ENCODE measurements around the gene GIT2. TPM values are rescaled to one million over a fixed set of nuclear protein-coding genes. Genes with fewer than 3 reads are reported as not detected.

GIT2 gene
- total RNA-seq, 4 donors from 2014 or later: 28.7 to 46.5 (median 36.2) TPM

- Histone ChIP-seq H3K4me3 (no peak overlapping the region), H3K27me3 (no peaks in the 10 kb centered on the region), H3K9me3 (no peaks in the 10 kb centered on the region), H3K36me3 (peaks cover 43 to 88% (median 78%) of the 10 kb centered on the region in 4 donors), H3K4me1 (no peaks in the 10 kb centered on the region), H3K27ac (replicated peaks in 1 of 4) (no peak overlapping the region)
- 72% methylated on average over 10 of the region's 10 CpGs for WGBS
- no peak for DNase-seq (ENCODE audit: extremely low spot score)
- intact Hi-C loops (cut with DNase I): no loop called here
- TF ChIP-seq CTCF (IDR thresholded peaks at IDR 0.05) (no peak), POLR2A (IDR thresholded peaks at IDR 0.05; ENCODE audit: low read depth) (no peak), POLR2AphosphoS5 (IDR thresholded peaks at IDR 0.05) (no peak), EP300 (IDR thresholded peaks at IDR 0.05) (no peak)
Measured at GRCh38 chr12:109919456-109919855, 76.7 kb downstream of the GIT2 start.

GRCh38 chr12:109916045-109916444 is 80.1 kb downstream of the GIT2 start:
- Histone ChIP-seq H3K4me1 (no peaks in the 10 kb centered on the region), H3K4me3 (no peak overlapping the region), H3K27me3 (no peaks in the 10 kb centered on the region), H3K36me3 (peaks cover 49 to 100% (median 97%) of the 10 kb centered on the region in 4 donors), H3K27ac (replicated peaks in 1 of 4) (no peak overlapping the region), H3K9me3 (no peaks in the 10 kb centered on the region)
- TF ChIP-seq POLR2AphosphoS5 (IDR thresholded peaks at IDR 0.05): no peak
- no peak for TF ChIP-seq CTCF (IDR thresholded peaks at IDR 0.05)
- TF ChIP-seq EP300 (IDR thresholded peaks at IDR 0.05): no peak
- intact Hi-C loops (cut with DNase I): no loop called here
- DNase-seq (ENCODE audit: extremely low spot score): no peak
- WGBS: 92% methylated on average over 4 of the region's 4 CpGs

- Histone ChIP-seq H3K4me1 (no peaks in the 10 kb centered on the region), H3K4me3 (no peak overlapping the region), H3K27ac (replicated peaks in 1 of 4) (no peak overlapping the region), H3K36me3 (peaks cover 43 to 100% (median 97%) of the 10 kb centered on the region in 4 donors), H3K27me3 (no peaks in the 10 kb centered on the region), H3K9me3 (no peaks in the 10 kb centered on the region)
- intact Hi-C loops (cut with DNase I): no loop called here
- TF ChIP-seq EP300 (IDR thresholded peaks at IDR 0.05) (no peak), POLR2A (IDR thresholded peaks at IDR 0.05; ENCODE audit: low read depth) (no peak), CTCF (IDR thresholded peaks at IDR 0.05) (no peak), POLR2AphosphoS5 (IDR thresholded peaks at IDR 0.05) (no peak)
- 84% methylated on average over 23 of the region's 26 CpGs for WGBS
- DNase-seq (ENCODE audit: extremely low spot score): no peak
Measured at GRCh38 chr12:109915171-109916040, 80.8 kb downstream of the GIT2 start.

- no peaks in the 10 kb centered on the region for H3K4me1 ChIP-seq
- TF ChIP-seq EP300 (IDR thresholded peaks at IDR 0.05): no peak
- TF ChIP-seq CTCF (IDR thresholded peaks at IDR 0.05): no peak
- no peak for TF ChIP-seq POLR2A (IDR thresholded peaks at IDR 0.05; ENCODE audit: low read depth)
- TF ChIP-seq POLR2AphosphoS5 (IDR thresholded peaks at IDR 0.05): no peak
- DNase-seq (ENCODE audit: extremely low spot score): no peak
- intact Hi-C loops (cut with DNase I): no loop called here
- H3K4me3 ChIP-seq: no peak overlapping the region
- H3K27ac ChIP-seq (replicated peaks in 1 of 4): no peak overlapping the region
- 92% methylated on average over 16 of the region's 16 CpGs for WGBS
- no peaks in the 10 kb centered on the region for H3K9me3 ChIP-seq
- H3K27me3 ChIP-seq: no peaks in the 10 kb centered on the region
- peaks cover 39 to 100% (median 98%) of the 10 kb centered on the region in 4 donors for H3K36me3 ChIP-seq
Measured at GRCh38 chr12:109914461-109914860, 81.7 kb downstream of the GIT2 start.

Measured in esophagus muscularis mucosa (tissue), 4 donors.